NCI-H2029 (cell line): Measurements from ENCODE around the gene TNRC6C.
"Not testable (repeated sequence)": the region's sequence is repeated elsewhere in the genome, so short reads cannot be mapped to it uniquely, and the experiment has no call there.

Source experiments
- DNase-seq: peaks from one replicate; lab custom pipeline; 2025; lab: John Stamatoyannopoulos, UW

Gene TNRC6C

GRCh38 chr17:78046923-78047322 lies 88.4 kb downstream of the TNRC6C start:
- DNase-seq: no peak

- DNase-seq: no peak
Measured at GRCh38 chr17:78048346-78049292, 90.1 kb downstream of the TNRC6C start.

GRCh38 chr17:78049609-78050008 lies 91.1 kb downstream of the TNRC6C start:
- no peak for DNase-seq

- DNase-seq: no peak
Measured at GRCh38 chr17:78051186-78051972, 92.9 kb downstream of the TNRC6C start.

- DNase-seq: no peak
Measured at GRCh38 chr17:78053777-78054468, 95.4 kb downstream of the TNRC6C start.

- DNase-seq: no peak
Measured at GRCh38 chr17:78057113-78057740, 98.7 kb downstream of the TNRC6C start.

- no peak for DNase-seq
Measured at GRCh38 chr17:78058001-78058400, 99.5 kb downstream of the TNRC6C start.

GRCh38 chr17:78058581-78058980 lies 100.1 kb downstream of the TNRC6C start:
- no peak for DNase-seq

GRCh38 chr17:78062596-78062995 lies 104.1 kb downstream of the TNRC6C start:
- no peak for DNase-seq

GRCh38 chr17:78063489-78063888 lies 105.0 kb downstream of the TNRC6C start:
- no peak for DNase-seq

- no peak for DNase-seq
Measured at GRCh38 chr17:78064708-78065107, 106.2 kb downstream of the TNRC6C start.

- not testable (repeated sequence) for DNase-seq
Measured at GRCh38 chr17:78066976-78067375, 108.5 kb downstream of the TNRC6C start.

GRCh38 chr17:78069695-78070094 lies 111.2 kb downstream of the TNRC6C start:
- no peak for DNase-seq

GRCh38 chr17:78072961-78073360 lies 114.5 kb downstream of the TNRC6C start:
- DNase-seq: no peak

- DNase-seq: no peak
Measured at GRCh38 chr17:78075011-78075410, 116.5 kb downstream of the TNRC6C start.

- no peak for DNase-seq
Measured at GRCh38 chr17:78075545-78075944, 117.0 kb downstream of the TNRC6C start.

- no peak for DNase-seq
Measured at GRCh38 chr17:78079253-78079652, 120.8 kb downstream of the TNRC6C start.

- DNase-seq: no peak
Measured at GRCh38 chr17:78081551-78081950, 123.0 kb downstream of the TNRC6C start.

GRCh38 chr17:78082355-78082872 lies 123.9 kb downstream of the TNRC6C start:
- not testable (repeated sequence) for DNase-seq

- DNase-seq: no peak
Measured at GRCh38 chr17:78082988-78083387, 124.5 kb downstream of the TNRC6C start.

GRCh38 chr17:78086740-78087139 lies 128.2 kb downstream of the TNRC6C start:
- no peak for DNase-seq

GRCh38 chr17:78088529-78088928 lies 130.0 kb downstream of the TNRC6C start:
- DNase-seq: no peak
